ENCODE results near the gene LRRN2.

DNA sequence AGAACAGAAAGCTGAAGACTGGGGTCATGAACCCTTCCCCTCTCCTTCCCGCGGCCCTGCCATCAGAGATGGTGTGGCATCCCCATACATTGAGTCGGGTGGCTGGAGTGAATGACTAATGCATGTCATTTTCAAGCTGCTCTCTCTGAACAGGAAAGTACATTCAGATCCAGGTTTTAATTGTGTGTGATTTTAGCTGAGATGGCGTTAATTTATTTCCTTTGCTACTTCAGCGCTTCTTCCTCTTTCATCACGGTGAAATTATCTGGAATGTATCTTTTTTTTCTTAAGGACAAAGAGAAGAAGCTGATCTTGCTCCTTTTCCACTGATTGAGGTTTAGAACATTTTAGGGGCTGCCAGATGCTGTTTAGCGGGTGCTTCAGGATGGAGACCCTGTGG, 8.6 kb upstream of the LRRN2 start:
- TF ChIP-seq, protein P1, sequence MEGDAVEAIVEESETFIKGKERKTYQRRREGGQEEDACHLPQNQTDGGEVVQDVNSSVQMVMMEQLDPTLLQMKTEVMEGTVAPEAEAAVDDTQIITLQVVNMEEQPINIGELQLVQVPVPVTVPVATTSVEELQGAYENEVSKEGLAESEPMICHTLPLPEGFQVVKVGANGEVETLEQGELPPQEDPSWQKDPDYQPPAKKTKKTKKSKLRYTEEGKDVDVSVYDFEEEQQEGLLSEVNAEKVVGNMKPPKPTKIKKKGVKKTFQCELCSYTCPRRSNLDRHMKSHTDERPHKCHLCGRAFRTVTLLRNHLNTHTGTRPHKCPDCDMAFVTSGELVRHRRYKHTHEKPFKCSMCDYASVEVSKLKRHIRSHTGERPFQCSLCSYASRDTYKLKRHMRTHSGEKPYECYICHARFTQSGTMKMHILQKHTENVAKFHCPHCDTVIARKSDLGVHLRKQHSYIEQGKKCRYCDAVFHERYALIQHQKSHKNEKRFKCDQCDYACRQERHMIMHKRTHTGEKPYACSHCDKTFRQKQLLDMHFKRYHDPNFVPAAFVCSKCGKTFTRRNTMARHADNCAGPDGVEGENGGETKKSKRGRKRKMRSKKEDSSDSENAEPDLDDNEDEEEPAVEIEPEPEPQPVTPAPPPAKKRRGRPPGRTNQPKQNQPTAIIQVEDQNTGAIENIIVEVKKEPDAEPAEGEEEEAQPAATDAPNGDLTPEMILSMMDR (IDR thresholded peaks at IDR 0.05) = no peak
- TF ChIP-seq POLR2A (IDR thresholded peaks at IDR 0.05) = no peak
